Heart left ventricle (tissue), 13 donors: Measurements from ENCODE around the gene PPP3R1.

Experiments
- POLR2A ChIP-seq, 2 donors: fragments of 450-650 bp; IDR thresholded peaks; one replicate each; pipeline ENCODE4 v1.6.1; 2017; ENCODE audit warnings: antibody characterized with exemption in 2 of 2, mild to moderate bottlenecking in 2 of 2, moderate library complexity in 2 of 2
- TF ChIP-seq, protein P1 (sequence below), 12 donors: fragments of 200-600 bp; sonication (generic) in 4 of 12; IDR thresholded peaks; one replicate each; pipeline versions ENCODE4 v1.5.0 to v1.8.0; 2018 to 2022; ENCODE audit warnings: antibody characterized with exemption in 12 of 12, mild to moderate bottlenecking in 5 of 12
- donor health status: ischemic (EF 13 %, LVEDD 7.1; RV severe dilation, severe dysfunction).
- donor health status: DM: no; HTN: yes; CAD: no.
- donor health status: DM: no; HTN: no; CAD: no.
- donor health status: ischemic (EF 25% LVEDD 6.9; RV normal size, moderate dysfunction).
- donor health status: ischemic (EF 25% LVEDD 5.7; RV mildly dilated, moderate dysfunction).
- donor health status: ischemic (EF 35%, LVEDD 5.7; RV mildly dilated, moderate dysfunction).
- donor health status: nonischemic (EF 11% LVEDD 7.7; RV severe dilation, severe dysfunction).
- donor health status: DM: yes; HTN: yes; CAD: no.
- donor health status: PGD.
- donor health status: ischemic (EF 29% LVEDD 5.4; RV normal size, mild dysfunction).
- donor health status: nonischemic (EF 23%, LVEDD 6.1; RV moderate dilation, normal function).

DNA sequence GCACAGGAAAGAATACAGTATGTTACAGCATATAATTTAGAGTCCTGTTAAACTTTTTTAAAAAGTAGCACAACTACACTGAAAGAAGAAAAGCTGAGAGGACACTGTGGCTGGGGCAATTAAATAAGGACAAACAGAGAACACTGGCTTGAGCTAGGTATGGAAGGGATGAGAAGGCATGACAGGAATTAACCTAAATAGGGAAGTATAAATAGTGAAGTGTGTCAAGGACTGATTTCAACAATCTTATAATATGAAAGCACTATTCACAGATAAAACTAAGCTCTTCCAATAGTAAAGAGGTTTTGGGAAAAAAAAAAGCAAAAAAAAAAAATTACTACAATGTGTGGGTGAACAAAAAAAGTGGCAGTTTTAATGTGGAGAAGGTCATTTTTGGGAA lies 45.5 kb downstream of the PPP3R1 start:
- TF ChIP-seq, protein P1, sequence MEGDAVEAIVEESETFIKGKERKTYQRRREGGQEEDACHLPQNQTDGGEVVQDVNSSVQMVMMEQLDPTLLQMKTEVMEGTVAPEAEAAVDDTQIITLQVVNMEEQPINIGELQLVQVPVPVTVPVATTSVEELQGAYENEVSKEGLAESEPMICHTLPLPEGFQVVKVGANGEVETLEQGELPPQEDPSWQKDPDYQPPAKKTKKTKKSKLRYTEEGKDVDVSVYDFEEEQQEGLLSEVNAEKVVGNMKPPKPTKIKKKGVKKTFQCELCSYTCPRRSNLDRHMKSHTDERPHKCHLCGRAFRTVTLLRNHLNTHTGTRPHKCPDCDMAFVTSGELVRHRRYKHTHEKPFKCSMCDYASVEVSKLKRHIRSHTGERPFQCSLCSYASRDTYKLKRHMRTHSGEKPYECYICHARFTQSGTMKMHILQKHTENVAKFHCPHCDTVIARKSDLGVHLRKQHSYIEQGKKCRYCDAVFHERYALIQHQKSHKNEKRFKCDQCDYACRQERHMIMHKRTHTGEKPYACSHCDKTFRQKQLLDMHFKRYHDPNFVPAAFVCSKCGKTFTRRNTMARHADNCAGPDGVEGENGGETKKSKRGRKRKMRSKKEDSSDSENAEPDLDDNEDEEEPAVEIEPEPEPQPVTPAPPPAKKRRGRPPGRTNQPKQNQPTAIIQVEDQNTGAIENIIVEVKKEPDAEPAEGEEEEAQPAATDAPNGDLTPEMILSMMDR (IDR thresholded peaks at IDR 0.05): no peak
- TF ChIP-seq POLR2A (IDR thresholded peaks at IDR 0.05): no peak
